ENCODE data around the gene USP43.

Gene USP43

DNA sequence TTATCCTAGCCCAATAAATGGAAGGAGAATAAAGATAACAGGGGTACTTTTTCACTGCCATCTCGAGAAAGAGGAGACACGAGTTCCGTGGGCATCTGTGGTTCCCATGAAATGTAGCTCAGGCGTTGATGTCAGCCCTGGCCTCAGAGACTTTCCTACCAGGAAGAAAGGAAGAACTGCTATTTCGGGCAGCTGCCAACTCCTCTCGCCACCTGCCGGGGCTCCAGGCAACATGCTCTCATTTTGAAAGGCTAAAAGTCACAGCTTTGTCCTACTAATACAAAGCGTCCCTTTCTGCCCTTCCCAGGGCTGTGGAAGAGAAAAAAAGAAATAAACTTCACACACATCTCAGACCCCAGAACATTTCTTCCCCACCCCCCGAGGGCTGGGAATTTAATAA is 80.3 kb downstream of the USP43 start:
- DNase-seq: peak; percentile 37

DNA sequence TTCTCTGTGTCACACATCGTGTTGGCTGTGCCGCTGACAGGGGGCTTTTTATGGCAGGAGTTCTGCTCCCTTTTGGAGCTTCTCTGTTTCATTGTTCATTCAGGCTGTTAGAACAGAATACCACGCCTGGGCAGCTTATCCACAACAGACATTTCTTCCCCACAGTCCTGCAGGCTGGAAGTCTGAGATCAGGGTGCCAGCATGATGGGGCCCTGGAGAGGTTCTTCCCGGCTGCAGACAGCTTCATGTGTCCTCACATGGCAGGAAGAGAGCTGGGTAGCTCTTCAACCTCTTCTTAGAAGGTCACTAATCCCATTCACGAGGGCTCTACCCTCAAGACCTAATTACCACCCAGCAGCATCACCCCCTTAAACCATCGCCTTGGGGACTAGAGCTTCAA is 81.0 kb downstream of the USP43 start:
- no peak for DNase-seq

DNA sequence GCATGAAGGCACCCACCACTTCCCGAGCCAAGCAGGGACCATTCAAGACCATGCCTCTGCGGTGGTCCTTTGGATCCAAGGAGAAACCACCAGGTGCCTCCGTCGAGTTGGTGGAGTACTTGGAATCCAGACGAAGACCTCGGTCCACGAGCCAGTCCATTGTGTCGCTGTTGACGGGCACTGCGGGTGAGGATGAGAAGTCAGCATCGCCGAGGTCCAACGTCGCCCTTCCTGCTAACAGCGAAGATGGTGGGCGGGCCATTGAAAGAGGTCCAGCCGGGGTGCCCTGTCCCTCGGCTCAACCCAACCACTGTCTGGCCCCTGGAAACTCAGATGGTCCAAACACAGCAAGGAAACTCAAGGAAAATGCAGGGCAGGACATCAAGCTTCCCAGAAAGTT is 82.7 kb downstream of the USP43 start:
- DNase-seq: no peak

GRCh38 chr17:9728564-9728963 is 83.2 kb downstream of the USP43 start:
- DNase-seq: no peak

- DNase-seq: no peak
Measured at GRCh38 chr17:9729034-9729650, 83.8 kb downstream of the USP43 start.

GRCh38 chr17:9729735-9730420 is 84.6 kb downstream of the USP43 start:
- DNase-seq: no peak

GRCh38 chr17:9750524-9750923 is 105.2 kb downstream of the USP43 start:
- no peak for DNase-seq

DNA sequence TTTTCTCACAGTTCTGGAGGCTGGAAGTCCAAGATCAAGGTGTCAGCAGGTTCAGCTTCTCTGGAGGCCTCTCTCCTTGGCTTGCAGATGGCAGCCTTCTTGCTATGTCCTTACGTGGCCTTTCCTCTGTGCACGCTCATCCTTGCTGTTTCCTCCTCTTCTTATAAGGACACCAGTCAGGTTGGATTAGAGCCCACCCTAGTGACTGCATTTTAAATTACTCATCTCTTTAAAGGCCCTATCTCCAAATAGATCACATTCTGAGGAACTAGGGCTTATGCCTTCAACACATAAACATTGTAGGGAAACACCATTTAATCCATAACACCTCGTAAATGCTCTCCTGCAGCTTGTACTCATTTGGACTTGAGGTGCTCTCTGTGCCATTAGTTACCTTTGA is 109.8 kb downstream of the USP43 start:
- no peak for DNase-seq

DNA sequence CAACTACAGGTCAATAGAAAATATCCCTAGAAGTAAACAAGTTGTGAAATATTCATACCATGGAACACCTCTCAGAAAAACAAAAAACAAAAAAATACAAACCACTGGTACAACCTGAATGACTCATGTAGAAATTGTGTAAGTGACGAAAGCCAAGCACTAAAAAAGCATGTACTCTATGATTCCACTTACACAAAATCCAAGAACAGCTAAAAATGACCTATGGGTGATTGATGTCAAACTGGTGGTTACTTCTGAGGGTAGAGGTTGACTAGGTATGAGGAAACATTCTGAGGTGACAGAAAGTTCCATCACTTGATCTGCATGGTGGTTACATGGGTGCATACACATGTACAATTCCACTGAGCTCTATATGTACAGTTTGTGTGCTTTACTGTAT is 114.9 kb downstream of the USP43 start:
- DNase-seq: no peak

- DNase-seq: no peak
Measured at GRCh38 chr17:9763643-9764042, 118.3 kb downstream of the USP43 start.

GRCh38 chr17:9765322-9765721 is 120.0 kb downstream of the USP43 start:
- DNase-seq: no peak

DNA sequence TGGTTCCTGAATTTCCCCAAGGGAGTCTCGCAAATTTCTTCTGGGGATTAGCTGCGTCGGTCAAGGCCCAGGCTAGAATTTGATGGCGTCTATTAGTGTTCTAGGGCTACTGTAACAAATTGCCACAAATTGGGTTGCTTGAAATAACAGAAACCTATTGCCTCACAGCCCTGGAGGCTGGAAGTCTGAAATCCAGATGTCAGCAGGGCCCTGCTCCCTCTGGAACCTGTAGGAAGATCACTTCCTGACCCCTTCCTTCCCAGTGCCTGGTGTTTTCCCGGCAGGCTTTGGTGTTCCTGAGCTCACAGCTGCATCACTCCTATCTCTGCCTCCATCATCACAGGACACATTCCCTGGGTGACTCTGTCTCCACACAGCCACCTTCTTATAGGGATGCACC is 121.7 kb downstream of the USP43 start:
- DNase-seq: no peak

GRCh38 chr17:9767432-9767991 is 122.2 kb downstream of the USP43 start:
- DNase-seq: peak; percentile 47

DNA sequence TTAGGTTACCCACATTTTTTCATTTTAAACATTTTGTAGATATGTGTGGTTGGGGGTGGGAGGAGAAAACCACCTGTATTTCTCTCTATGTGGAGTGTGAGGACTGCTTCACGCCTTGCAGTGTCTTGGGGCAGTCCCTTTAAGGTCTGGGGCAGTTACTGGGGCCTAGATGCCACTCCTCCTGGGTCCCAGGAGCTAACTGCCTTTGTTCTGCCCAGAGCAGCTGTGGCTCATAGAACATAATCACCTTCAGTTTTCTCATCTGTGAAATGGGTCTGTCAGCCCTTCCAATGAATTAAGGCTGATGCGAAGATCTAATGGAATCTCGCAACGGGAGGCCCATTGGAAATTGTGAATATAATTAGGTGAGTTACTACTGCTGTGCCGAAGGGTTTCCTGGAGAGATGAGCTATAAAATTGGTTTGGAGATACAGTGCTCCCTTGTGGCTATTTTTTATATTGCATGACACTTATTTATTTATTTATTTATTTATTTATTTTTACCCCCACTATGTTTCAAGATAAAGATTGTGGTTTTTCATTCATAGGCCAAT is 123.1 kb downstream of the USP43 start:
- DNase-seq: no peak

DNA sequence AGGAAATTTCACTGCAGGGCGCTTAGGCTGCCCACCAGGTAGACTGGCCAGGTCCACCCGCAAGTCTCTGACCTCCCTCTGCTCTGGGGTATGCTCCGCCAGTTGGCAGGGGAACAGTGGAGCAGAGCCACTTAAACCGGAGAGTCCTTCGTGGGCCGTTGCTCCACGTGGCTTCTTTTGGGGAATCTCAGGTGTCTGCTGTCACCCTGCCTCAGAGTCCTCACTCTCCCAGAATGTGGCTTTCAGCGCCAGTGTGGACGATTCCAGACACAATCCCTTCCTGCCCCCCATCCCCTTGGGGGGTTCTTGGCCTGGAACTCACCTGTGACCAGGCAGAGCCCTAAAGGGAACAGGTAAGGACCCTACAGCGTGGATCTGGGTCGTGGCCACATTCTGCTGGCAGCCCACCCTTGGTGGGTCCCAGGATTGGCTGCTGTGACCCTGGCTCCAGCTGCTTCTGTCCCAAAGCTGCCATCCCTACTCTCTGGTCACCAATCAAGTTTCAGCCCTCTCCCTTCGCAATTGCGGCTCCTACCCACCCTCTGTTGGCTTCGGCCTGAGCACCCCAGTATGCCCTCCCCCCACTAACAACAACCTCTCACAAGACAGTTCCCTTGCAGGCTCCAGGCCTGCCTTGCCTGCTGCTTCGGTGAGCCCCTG is 123.8 kb downstream of the USP43 start:
- DNase-seq: no peak

- no peak for DNase-seq
Measured at GRCh38 chr17:9771465-9771864, 126.1 kb downstream of the USP43 start.

DNA sequence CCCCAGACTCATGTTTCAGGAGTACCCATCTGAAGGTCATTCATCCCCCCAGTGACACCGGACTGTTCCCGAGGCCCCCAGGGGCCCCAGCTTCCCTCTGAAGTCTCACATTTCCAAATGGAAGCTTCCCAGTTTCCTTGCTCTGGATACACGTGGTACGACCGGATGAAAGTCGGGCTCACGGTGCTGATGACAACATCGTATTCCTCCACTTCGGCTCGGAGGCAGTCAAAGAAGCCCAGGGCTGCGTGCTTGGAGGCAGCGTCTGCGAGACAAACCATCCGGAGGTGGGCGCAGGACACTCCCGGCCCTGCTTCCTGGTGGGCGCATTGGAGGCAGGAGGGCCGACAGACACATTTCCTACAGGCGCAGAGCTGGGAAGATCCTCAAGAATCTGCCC is 127.3 kb downstream of the USP43 start:
- DNase-seq: no peak

- DNase-seq: no peak
Measured at GRCh38 chr17:9776911-9777310, 131.6 kb downstream of the USP43 start.

All from right hindlimb (tissue), 1 donor.